ENCODE measurements around the gene HSD11B2.

HSD11B2 gene

GRCh38 chr16:67471758-67472384 is 41.0 kb downstream of the HSD11B2 start:
- Histone ChIP-seq H3K27me3 (no peaks in the 10 kb centered on the region), H3K36me3 (peaks cover 13% of the 10 kb centered on the region), H3K9me3 (no peaks in the 10 kb centered on the region), H3K27ac (no peak overlapping the region), H3K4me3 (ENCODE audit: low read depth in 1 of 2, low read length in 1 of 2) (no peak overlapping the region), H3K4me1 (ENCODE audit: control insufficient read depth in 1 of 2, insufficient read depth in 1 of 2, low read depth in 1 of 2, low read length in 1 of 2) (peaks cover 96% of the 10 kb centered on the region in 2 experiments)
- TF ChIP-seq, protein P1, sequence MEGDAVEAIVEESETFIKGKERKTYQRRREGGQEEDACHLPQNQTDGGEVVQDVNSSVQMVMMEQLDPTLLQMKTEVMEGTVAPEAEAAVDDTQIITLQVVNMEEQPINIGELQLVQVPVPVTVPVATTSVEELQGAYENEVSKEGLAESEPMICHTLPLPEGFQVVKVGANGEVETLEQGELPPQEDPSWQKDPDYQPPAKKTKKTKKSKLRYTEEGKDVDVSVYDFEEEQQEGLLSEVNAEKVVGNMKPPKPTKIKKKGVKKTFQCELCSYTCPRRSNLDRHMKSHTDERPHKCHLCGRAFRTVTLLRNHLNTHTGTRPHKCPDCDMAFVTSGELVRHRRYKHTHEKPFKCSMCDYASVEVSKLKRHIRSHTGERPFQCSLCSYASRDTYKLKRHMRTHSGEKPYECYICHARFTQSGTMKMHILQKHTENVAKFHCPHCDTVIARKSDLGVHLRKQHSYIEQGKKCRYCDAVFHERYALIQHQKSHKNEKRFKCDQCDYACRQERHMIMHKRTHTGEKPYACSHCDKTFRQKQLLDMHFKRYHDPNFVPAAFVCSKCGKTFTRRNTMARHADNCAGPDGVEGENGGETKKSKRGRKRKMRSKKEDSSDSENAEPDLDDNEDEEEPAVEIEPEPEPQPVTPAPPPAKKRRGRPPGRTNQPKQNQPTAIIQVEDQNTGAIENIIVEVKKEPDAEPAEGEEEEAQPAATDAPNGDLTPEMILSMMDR (IDR thresholded peaks at IDR 0.05), result no peak

- Histone ChIP-seq H3K27ac (peak overlapping the region; percentile 70), H3K36me3 (peaks cover 25% of the 10 kb centered on the region), H3K9me3 (no peaks in the 10 kb centered on the region), H3K4me3 (ENCODE audit: low read depth in 1 of 2, low read length in 1 of 2) (peak overlapping the region in 1 of 2 experiments; percentile 18), H3K4me1 (ENCODE audit: control insufficient read depth in 1 of 2, insufficient read depth in 1 of 2, low read depth in 1 of 2, low read length in 1 of 2) (peaks cover 91 to 96% of the 10 kb centered on the region in 2 experiments), H3K27me3 (no peaks in the 10 kb centered on the region)
- TF ChIP-seq, protein P1 (IDR thresholded peaks at IDR 0.05), result no peak
Observed at GRCh38 chr16:67474551-67475455, 43.9 kb downstream of the HSD11B2 start.

DNA sequence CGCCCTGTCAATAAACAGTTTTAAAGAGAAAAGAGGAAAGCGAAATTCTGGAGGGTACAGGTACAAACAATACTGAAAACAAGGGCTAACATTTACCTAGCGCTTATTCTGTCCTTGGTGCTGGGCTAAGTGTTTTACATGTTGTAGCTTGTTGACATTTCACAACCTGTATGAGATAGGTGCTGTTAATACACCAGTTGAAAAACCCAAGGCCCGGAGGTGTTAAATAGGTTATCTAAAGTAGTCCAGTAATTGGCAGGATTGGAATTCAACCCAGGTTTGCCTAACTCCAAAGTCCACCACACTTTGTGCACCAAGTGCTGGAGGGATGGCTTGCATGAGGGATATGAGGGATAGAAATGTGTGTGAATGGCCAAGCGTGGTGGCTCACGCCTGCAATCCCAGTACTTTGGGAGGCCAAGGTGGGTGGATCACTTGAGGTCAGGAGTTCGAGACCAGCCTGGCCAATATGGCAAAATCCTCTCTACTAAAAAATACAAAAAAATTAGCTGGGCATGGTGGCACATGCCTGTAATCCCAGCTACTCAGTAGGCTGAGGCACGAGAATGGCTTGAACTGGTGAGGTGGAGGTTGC is 47.1 kb downstream of the HSD11B2 start:
- Histone ChIP-seq H3K4me3 (ENCODE audit: low read depth in 1 of 2, low read length in 1 of 2) (no peak overlapping the region), H3K4me1 (ENCODE audit: control insufficient read depth in 1 of 2, insufficient read depth in 1 of 2, low read depth in 1 of 2, low read length in 1 of 2) (peaks cover 80 to 84% of the 10 kb centered on the region in 2 experiments), H3K36me3 (peaks cover 25% of the 10 kb centered on the region), H3K27ac (peak overlapping the region; percentile 41), H3K27me3 (no peaks in the 10 kb centered on the region), H3K9me3 (no peaks in the 10 kb centered on the region)
- TF ChIP-seq, protein P1 (IDR thresholded peaks at IDR 0.05), result no peak

GRCh38 chr16:67480833-67481560 is 50.1 kb downstream of the HSD11B2 start, which contains the start of gene ATP6V0D1:
Gene ATP6V0D1 (minus strand): TSS chr16:67481157. CDS start chr16:67481086, 71 bp downstream.
- H3K9me3 ChIP-seq, result no peaks in the 10 kb centered on the region
- no peaks in the 10 kb centered on the region for H3K27me3 ChIP-seq
- H3K4me1 ChIP-seq (ENCODE audit: control insufficient read depth in 1 of 2, insufficient read depth in 1 of 2, low read depth in 1 of 2, low read length in 1 of 2), result peaks cover 73 to 75% of the 10 kb centered on the region in 2 experiments
- H3K27ac ChIP-seq, result peak within 1 kb of the TSS; percentile 99
- TF ChIP-seq, protein P1 (IDR thresholded peaks at IDR 0.05), result peak; percentile 93
- peak within 1 kb of the TSS; percentile 98 for H3K4me3 ChIP-seq (ENCODE audit: low read depth in 1 of 2, low read length in 1 of 2)
- H3K36me3 ChIP-seq, result peaks cover 25% of the 10 kb centered on the region

All from neutrophil (primary cell).